ENCODE data around the gene FRMD3. TPM values are rescaled to one million over a fixed set of nuclear protein-coding genes. Genes with fewer than 3 reads are reported as not detected.

FRMD3 gene
- total RNA-seq, 1 experiment from 2014 or later = 1.9 TPM

- H3K4me3 ChIP-seq = no peak overlapping the region
- no peak overlapping the region for H3K27ac ChIP-seq
- H3K9me3 ChIP-seq (ENCODE audit: insufficient read depth, low read depth) = no peaks in the 10 kb centered on the region
- intact Hi-C loops (cut with micrococcal nuclease; ENCODE audit: unreplicated experiment) = no loop called here
- H3K4me1 ChIP-seq (replicated peaks; ENCODE audit: insufficient read depth) = no peaks in the 10 kb centered on the region
- H3K79me2 ChIP-seq (ENCODE audit: low read depth) = no peaks in the 10 kb centered on the region
- no peaks in the 10 kb centered on the region for H3F3A ChIP-seq (ENCODE audit: insufficient read depth, low read depth)
- H3K4me2 ChIP-seq = no peak overlapping the region
- no peaks in the 10 kb centered on the region for H3K27me3 ChIP-seq (ENCODE audit: insufficient read depth, low read depth)
- DNase-seq = no peak
- CTCF ChIA-PET = no interaction called here
- POLR2A ChIA-PET (ENCODE audit: unreplicated experiment) = no interaction called here
- no peak for TF ChIP-seq EZH2 (IDR thresholded peaks at IDR 0.05; ENCODE audit: low read depth)
- TF ChIP-seq, protein P1, sequence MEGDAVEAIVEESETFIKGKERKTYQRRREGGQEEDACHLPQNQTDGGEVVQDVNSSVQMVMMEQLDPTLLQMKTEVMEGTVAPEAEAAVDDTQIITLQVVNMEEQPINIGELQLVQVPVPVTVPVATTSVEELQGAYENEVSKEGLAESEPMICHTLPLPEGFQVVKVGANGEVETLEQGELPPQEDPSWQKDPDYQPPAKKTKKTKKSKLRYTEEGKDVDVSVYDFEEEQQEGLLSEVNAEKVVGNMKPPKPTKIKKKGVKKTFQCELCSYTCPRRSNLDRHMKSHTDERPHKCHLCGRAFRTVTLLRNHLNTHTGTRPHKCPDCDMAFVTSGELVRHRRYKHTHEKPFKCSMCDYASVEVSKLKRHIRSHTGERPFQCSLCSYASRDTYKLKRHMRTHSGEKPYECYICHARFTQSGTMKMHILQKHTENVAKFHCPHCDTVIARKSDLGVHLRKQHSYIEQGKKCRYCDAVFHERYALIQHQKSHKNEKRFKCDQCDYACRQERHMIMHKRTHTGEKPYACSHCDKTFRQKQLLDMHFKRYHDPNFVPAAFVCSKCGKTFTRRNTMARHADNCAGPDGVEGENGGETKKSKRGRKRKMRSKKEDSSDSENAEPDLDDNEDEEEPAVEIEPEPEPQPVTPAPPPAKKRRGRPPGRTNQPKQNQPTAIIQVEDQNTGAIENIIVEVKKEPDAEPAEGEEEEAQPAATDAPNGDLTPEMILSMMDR (conservative IDR thresholded peaks at IDR 0.05) = no peak
- BruUV-seq (replicated peaks) = no TSS peak
- no peak overlapping the region for H2AFZ ChIP-seq
- H4K20me1 ChIP-seq (ENCODE audit: insufficient read depth) = no peaks in the 10 kb centered on the region
- H3K36me3 ChIP-seq (ENCODE audit: low read depth) = no peaks in the 10 kb centered on the region
- H3K9me2 ChIP-seq (ENCODE audit: insufficient read depth) = no peaks in the 10 kb centered on the region
These were observed 34.3 kb downstream of the FRMD3 start for GRCh38 chr9:83503866-83504265.

DNA sequence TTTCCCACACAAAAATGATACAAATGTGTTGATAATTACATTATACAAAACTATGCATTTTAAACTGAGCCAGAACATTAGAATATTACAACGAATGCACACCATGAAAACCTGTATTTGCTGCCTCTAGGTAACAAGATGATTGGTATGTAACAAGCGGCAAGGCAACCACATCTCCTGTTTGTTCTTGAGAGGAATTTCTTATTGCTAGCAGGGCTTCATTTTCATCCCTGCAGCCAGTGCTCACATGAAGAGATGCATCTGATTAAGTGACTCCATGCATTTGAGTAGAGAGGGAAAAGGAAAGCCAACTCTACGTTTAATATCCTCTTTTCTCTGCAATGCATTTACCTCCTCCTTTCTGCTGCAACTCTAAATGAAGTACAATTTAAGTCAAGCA is 36.6 kb downstream of the FRMD3 start:
- DNase-seq = no peak
- no peaks in the 10 kb centered on the region for H3K9me2 ChIP-seq (ENCODE audit: insufficient read depth)
- no peaks in the 10 kb centered on the region for H3K36me3 ChIP-seq (ENCODE audit: low read depth)
- no peaks in the 10 kb centered on the region for H3K4me1 ChIP-seq (replicated peaks; ENCODE audit: insufficient read depth)
- no peaks in the 10 kb centered on the region for H4K20me1 ChIP-seq (ENCODE audit: insufficient read depth)
- POLR2A ChIA-PET (ENCODE audit: unreplicated experiment) = no interaction called here
- H2AFZ ChIP-seq = no peak overlapping the region
- BruUV-seq (replicated peaks) = no TSS peak
- no peaks in the 10 kb centered on the region for H3K79me2 ChIP-seq (ENCODE audit: low read depth)
- CTCF ChIA-PET = no interaction called here
- H3K27ac ChIP-seq = no peak overlapping the region
- no peaks in the 10 kb centered on the region for H3K9me3 ChIP-seq (ENCODE audit: insufficient read depth, low read depth)
- intact Hi-C loops (cut with micrococcal nuclease; ENCODE audit: unreplicated experiment) = no loop called here
- no peak overlapping the region for H3K4me3 ChIP-seq
- no peak overlapping the region for H3K4me2 ChIP-seq
- no peak for TF ChIP-seq EZH2 (IDR thresholded peaks at IDR 0.05; ENCODE audit: low read depth)
- TF ChIP-seq, protein P1 (conservative IDR thresholded peaks at IDR 0.05) = no peak
- no peaks in the 10 kb centered on the region for H3F3A ChIP-seq (ENCODE audit: insufficient read depth, low read depth)
- H3K27me3 ChIP-seq (ENCODE audit: insufficient read depth, low read depth) = no peaks in the 10 kb centered on the region

DNA sequence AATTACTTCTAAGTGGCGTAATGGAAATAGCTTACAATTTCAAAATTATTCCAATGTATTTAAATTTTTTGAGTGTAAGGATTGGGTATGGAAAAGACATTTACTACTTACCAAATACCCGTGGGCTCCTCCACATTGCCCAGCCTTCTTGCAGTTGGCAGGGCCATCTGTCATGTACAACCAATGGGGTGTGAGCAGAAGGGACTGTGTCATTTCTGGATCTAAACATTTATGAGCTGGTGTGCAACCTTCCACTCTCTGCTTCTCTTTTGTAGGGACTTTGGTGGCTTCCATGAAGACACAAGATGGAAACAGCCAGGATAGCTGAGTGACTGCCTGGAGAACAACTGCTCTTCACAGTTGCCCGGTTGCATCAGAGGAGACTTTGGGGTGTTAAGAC is 40.8 kb downstream of the FRMD3 start:
- DNase-seq = no peak
- no peak overlapping the region for H3K4me3 ChIP-seq
- no peaks in the 10 kb centered on the region for H3K4me1 ChIP-seq (replicated peaks; ENCODE audit: insufficient read depth)
- H3K27ac ChIP-seq = no peak overlapping the region
- H3K4me2 ChIP-seq = no peak overlapping the region
- no peaks in the 10 kb centered on the region for H3K9me3 ChIP-seq (ENCODE audit: insufficient read depth, low read depth)
- intact Hi-C loops (cut with micrococcal nuclease; ENCODE audit: unreplicated experiment) = no loop called here
- BruUV-seq (replicated peaks) = no TSS peak
- no peaks in the 10 kb centered on the region for H3F3A ChIP-seq (ENCODE audit: insufficient read depth, low read depth)
- H2AFZ ChIP-seq = no peak overlapping the region
- H3K79me2 ChIP-seq (ENCODE audit: low read depth) = no peaks in the 10 kb centered on the region
- no peaks in the 10 kb centered on the region for H4K20me1 ChIP-seq (ENCODE audit: insufficient read depth)
- H3K36me3 ChIP-seq (ENCODE audit: low read depth) = no peaks in the 10 kb centered on the region
- ChIA-PET CTCF (no interaction called here), POLR2A (ENCODE audit: unreplicated experiment) (interaction anchor here (0.7 kb wide), 1 partner anchor 22 kb away, joined by 11 read pairs; no protein-coding TSS in a partner anchor)
- no peaks in the 10 kb centered on the region for H3K27me3 ChIP-seq (ENCODE audit: insufficient read depth, low read depth)
- H3K9me2 ChIP-seq (ENCODE audit: insufficient read depth) = no peaks in the 10 kb centered on the region
- no peak for TF ChIP-seq EZH2 (IDR thresholded peaks at IDR 0.05; ENCODE audit: low read depth)
- TF ChIP-seq, protein P1 (conservative IDR thresholded peaks at IDR 0.05) = no peak
